KOPT-K1 (cell line): ENCODE results near the gene ARHGAP31.
"Not testable (repeated sequence)": the region's sequence is repeated elsewhere in the genome, so short reads cannot be mapped to it uniquely, and the experiment has no call there.

Experiments
- H3K27ac ChIP-seq: fragments of 200-600 bp; sonication (generic); 2 replicates; pipeline ENCODE4 v1.5.1; 2016; ENCODE audit warnings: antibody characterized with exemption, mild to moderate bottlenecking, low read depth, low read length; ENCODE audit not compliant: poor library complexity, severe bottlenecking
- H3K36me3 ChIP-seq: fragments of 200-600 bp; sonication (generic); 2 replicates; pipeline ENCODE4 v1.5.1; 2017; ENCODE audit warnings: antibody characterized with exemption, mild to moderate bottlenecking, low read length, moderate library complexity; ENCODE audit not compliant: insufficient read depth
- H3K9me3 ChIP-seq: fragments of 200-600 bp; sonication (generic); 2 replicates; pipeline ENCODE4 v1.5.1; 2017; ENCODE audit warnings: antibody characterized with exemption, low read length, mild to moderate bottlenecking; ENCODE audit not compliant: insufficient read depth, poor library complexity, severe bottlenecking

The ARHGAP31 gene, protein sequence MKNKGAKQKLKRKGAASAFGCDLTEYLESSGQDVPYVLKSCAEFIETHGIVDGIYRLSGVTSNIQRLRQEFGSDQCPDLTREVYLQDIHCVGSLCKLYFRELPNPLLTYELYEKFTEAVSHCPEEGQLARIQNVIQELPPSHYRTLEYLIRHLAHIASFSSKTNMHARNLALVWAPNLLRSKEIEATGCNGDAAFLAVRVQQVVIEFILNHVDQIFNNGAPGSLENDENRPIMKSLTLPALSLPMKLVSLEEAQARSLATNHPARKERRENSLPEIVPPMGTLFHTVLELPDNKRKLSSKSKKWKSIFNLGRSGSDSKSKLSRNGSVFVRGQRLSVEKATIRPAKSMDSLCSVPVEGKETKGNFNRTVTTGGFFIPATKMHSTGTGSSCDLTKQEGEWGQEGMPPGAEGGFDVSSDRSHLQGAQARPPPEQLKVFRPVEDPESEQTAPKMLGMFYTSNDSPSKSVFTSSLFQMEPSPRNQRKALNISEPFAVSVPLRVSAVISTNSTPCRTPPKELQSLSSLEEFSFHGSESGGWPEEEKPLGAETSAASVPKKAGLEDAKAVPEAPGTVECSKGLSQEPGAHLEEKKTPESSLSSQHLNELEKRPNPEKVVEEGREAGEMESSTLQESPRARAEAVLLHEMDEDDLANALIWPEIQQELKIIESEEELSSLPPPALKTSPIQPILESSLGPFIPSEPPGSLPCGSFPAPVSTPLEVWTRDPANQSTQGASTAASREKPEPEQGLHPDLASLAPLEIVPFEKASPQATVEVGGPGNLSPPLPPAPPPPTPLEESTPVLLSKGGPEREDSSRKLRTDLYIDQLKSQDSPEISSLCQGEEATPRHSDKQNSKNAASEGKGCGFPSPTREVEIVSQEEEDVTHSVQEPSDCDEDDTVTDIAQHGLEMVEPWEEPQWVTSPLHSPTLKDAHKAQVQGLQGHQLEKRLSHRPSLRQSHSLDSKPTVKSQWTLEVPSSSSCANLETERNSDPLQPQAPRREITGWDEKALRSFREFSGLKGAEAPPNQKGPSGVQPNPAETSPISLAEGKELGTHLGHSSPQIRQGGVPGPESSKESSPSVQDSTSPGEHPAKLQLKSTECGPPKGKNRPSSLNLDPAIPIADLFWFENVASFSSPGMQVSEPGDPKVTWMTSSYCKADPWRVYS (N-terminal part only)

DNA sequence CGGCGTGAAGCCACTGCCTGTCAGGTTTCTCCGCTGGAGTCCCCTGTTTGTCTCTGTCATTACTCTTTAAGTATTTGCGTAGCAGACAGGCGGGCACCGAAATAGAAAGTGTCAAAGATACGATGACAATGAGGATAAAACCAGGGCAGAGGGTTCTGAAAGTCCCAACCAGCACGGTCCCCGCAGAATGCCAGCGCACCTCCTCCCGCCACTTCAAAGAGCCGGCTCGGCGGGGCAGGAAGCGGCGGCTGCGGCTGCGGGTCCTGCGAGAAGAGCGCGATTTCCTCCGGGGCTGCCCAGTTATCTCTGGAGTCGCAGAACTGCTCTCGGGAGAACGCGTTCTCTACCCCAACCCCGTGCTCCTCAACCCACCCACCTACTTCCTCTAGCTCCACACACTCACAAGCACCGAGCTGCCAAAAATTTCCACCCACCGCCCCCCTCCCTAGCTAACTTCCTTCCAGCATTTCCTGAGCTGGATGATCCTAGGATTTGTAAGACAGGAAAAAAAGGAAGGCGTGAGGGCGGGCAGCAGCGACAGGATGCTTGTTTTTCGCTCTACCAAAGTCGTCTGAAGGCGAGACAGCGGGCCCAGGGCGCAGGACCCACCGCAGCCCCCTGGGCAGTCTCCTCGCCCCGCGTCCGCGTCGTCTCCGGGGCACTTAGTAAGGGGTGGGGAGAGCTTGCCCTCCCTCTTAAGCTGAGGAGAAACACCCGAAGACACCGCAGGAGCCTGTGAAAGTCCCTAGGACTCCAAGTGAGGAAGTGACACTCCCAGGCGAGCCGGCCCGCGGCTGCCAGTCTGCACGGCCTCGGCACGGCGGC is at the start of gene ARHGAP31:
Gene ARHGAP31, plus strand, starts transcription at position 513 of the 825 bp plus-strand sequence. CDS start 522 bp downstream, outside the sequence.
- Histone ChIP-seq H3K27ac (peak within 1 kb of the TSS; percentile 46), H3K36me3 (no peaks in the 10 kb centered on the region), H3K9me3 (no peaks in the 10 kb centered on the region)

DNA sequence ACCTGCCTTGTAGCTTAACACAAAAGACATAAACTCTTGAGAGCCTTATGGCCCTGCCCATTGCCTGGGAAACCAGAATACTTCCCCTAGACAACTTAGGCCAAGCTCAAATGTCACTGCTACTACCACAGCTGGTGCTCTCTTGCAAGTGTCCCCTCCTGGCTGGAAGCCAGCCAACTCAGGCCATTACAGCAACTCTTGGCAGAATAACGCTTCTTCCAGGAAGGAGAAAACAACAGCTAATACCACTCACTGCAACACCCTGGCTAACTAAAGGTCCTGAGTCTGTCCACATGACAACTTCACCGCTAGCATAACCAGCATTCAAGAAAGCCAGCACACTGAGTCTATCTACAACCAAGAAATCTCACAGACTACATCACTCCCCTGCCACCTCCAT is 48.4 kb upstream of the ARHGAP31 start:
- Histone ChIP-seq H3K36me3 (no peaks in the 10 kb centered on the region), H3K9me3 (no peaks in the 10 kb centered on the region), H3K27ac (no peak overlapping the region)

DNA sequence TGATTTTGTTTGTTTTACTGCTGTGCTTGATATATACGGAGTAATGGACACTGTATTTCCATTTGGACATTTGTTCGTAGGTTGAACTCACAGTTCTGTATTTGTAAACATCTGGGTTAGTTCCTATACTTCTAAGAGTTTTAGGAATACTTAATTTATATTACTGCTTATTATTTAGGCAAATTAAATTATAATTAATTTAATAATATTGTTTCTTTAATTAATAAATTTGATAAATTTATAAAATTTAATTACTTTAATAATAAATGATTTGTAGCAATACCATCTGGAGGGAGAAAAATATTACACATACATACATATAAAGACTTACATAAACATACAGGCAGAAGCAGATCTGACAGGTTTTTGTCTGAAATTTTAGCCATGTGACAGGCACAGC is 39.0 kb upstream of the ARHGAP31 start:
- no peaks in the 10 kb centered on the region for H3K36me3 ChIP-seq
- H3K27ac ChIP-seq, result no peak overlapping the region
- H3K9me3 ChIP-seq, result no peaks in the 10 kb centered on the region

DNA sequence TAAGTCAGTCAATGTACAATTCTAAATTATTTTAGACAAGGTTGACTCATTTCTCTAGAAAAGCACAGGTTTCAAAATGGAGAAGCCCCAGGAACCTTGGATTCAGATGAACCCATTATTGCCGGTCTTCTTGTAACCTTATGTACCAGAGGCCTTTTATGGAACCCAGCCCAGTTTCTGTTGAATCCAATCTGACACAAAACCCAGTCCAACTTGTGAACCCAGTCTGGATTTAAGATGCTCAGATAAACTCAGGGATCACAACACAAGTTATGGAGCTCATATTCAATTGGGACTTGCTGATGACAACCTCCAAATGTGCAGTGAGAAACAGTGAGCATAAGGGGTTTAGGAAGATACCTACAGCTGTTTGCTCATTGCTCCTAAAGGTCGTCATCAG is 37.1 kb upstream of the ARHGAP31 start:
- no peaks in the 10 kb centered on the region for H3K9me3 ChIP-seq
- no peaks in the 10 kb centered on the region for H3K36me3 ChIP-seq
- no peak overlapping the region for H3K27ac ChIP-seq

DNA sequence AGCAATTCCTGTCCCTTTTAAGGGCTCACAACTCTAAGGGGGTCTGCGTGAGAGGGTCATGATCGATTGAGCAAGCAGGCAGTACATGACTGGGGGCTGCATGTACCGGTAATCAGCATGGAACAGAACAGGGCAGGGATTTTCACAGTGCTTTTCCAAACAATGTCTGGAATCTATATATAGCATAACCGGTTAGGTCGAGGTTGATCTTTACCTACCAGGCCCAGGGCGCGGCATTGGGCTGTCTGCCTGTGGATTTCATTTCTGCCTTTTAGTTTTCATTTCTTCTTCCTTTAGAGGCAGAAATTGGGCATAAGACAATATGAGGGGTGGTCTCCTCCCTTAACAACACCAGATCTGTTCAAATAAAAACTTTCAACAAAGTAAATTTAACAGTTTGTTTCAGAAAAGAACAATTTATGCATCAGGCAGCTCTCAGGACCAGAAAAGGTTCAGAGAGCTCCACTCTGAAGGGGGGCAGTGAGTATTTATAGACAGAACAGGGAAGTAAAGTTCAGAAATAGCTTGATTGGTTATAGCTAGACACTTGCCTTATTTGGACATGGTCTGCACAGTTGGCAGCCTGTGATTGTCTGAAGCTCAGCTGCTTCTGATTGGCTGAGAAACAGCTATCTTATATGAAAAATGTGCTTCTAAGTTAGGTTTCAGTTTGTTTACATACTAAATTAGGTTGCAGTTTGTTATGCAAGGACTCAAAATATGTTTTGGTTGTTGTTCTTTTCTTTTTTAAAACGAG is 36.4 kb upstream of the ARHGAP31 start:
- Histone ChIP-seq H3K27ac (no peak overlapping the region), H3K36me3 (no peaks in the 10 kb centered on the region), H3K9me3 (no peaks in the 10 kb centered on the region)

DNA sequence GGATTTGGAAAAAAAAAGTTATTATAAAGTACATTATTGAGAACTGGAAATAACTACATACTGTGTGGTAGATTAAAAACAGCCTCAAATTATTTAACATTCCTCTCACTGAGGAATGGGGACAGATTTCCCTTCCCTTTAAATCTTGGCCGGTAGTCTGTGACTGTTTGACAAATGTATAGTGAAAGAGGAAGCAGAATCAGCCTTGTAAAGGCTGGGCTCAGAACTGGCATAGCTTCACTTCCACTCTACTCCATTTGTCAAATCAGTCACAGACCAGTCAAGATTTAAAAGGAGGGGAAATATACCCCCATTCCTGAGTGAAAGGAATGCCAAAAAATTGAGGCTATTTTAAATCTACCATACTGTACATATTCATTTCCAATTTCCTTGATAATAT is 35.3 kb upstream of the ARHGAP31 start:
- no peaks in the 10 kb centered on the region for H3K36me3 ChIP-seq
- H3K27ac ChIP-seq, result no peak overlapping the region
- H3K9me3 ChIP-seq, result no peaks in the 10 kb centered on the region

DNA sequence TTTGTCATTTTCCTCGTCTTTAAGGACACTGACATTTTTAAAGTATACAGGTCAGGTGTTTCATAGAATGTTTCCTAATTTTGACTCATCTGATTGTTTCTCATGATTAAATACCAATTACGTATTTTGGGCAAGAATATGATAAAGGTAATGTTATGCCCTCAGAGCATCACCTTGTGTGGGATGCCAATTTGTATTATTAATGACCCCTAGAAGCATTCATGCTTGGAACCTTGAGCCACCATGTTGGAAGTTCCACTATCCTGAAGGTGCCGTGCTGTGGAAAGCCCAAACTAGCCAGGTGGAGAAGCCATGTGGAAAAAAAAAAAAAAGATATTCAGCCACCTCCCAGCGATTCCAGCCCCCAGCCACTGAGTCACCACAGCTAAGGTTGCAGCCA is 34.4 kb upstream of the ARHGAP31 start:
- no peak overlapping the region for H3K27ac ChIP-seq
- H3K36me3 ChIP-seq, result no peaks in the 10 kb centered on the region
- no peaks in the 10 kb centered on the region for H3K9me3 ChIP-seq

DNA sequence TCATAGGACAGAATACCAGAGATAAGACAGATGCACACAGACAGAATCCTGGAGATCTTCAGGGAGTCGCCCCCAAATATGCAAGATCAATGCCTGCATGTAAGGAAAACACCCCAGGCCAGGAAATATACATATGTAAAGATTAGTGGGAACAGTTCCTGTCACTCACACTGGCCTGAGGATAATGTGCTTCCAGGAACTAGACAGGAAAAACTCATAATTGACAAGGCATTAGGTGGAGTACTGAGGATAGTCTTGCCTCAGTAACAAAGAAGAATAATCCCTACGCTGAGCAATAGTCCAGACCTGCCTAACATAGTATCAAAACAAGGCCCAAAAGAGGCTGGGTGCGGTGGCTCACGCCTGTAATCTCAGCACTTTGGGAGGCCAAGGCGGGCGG is 33.1 kb upstream of the ARHGAP31 start:
- H3K9me3 ChIP-seq, result no peaks in the 10 kb centered on the region
- H3K27ac ChIP-seq, result no peak overlapping the region
- H3K36me3 ChIP-seq, result no peaks in the 10 kb centered on the region

DNA sequence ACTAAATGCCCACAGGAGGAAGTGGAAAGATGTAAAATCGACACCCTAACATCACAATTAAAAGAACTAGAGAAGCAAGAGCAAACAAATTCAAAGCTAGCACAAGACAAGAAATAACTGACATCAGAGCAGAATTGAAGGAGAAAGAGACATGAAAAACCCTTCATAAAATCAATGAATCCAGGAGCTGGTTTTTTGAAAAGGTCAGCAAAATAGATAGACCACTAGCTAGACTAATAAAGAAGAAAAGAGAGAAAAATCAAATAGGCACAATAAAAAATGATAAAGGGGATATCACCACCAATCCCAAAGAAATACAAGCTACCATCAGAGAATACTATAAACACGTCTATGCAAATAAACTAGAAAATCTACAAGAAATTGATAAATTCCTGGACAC is 24.0 kb upstream of the ARHGAP31 start:
- H3K27ac ChIP-seq, H3K36me3 ChIP-seq, H3K9me3 ChIP-seq: not testable (repeated sequence)

DNA sequence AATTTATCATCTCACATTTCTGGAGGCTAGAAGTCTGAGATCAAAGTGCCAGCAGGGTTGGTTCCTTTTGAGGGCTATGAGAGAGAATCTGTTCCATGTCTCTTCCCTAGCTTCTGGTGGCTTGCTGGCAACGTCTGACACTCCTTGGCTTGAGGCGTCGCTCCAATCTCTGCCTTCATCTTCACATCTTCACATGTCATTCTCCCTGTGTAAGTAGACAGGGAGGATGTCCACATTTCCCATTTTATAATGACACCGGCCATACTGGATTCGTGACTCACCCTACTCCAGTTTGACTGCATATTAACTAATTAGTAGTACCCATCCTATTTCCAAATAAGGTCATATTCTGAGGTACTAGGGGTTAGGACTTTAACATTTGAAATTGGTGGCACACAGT is 17.5 kb upstream of the ARHGAP31 start:
- Histone ChIP-seq H3K27ac (no peak overlapping the region), H3K36me3 (no peaks in the 10 kb centered on the region), H3K9me3 (peaks cover 6% of the 10 kb centered on the region)

DNA sequence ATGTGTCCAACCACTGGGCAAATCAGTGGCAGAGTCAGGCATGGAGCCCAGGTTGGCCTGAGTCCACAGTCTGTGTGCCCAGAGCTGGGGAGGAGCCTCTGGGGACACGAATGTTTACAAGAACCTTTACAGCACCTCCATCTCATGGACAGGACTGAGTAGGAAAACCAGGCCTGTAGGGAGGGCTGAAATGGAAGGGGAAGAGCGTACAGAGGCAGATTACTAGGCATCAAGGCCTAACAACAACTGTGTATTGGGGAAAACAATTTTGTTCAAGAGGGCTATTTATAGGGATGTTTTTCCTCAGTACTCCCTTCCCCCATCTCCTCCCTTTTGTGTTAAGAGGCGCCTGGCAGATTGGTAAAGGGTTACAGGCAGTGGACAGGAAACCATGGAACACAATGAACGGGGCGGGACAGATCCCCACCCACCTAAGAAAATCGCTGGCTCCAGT is 15.1 kb upstream of the ARHGAP31 start:
- H3K36me3 ChIP-seq, result no peaks in the 10 kb centered on the region
- H3K27ac ChIP-seq, result no peak overlapping the region

DNA sequence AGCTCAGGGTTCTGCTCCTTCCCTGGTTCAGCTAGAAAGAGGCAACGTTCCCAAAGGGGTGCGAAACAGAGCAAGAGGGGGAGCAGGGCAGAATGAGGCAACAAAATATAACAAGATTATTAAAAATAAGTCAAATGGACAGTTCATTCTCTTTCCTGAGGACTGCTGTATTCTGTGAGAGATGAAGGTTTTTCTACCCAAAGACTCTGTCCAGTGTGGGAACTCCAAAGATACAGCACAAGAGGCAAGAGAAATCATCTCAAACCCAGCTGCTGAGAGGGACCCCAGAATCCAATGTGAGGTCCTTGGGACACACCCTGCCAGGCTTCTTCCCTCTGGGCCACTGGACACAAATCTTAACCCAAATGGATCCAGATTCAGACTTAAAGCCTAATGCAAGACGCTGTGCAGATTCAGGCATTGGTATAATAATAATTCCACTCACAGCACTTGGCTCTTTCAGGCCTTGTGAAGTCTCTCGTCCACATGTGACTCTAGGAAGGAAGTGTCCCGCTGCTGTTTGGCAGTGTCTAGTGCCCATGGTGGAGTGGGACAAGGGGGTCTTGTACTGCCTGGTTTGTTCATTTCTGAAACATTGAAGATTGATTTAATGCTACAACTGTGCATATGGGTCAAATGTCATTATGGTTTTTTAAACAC is 14.5 kb upstream of the ARHGAP31 start:
- Histone ChIP-seq H3K9me3 (peaks cover 32% of the 10 kb centered on the region), H3K27ac (no peak overlapping the region), H3K36me3 (no peaks in the 10 kb centered on the region)

More for the DNA sequence above, 15.1 kb upstream of the ARHGAP31 start:
- peaks cover 30% of the 10 kb centered on the region for H3K9me3 ChIP-seq

DNA sequence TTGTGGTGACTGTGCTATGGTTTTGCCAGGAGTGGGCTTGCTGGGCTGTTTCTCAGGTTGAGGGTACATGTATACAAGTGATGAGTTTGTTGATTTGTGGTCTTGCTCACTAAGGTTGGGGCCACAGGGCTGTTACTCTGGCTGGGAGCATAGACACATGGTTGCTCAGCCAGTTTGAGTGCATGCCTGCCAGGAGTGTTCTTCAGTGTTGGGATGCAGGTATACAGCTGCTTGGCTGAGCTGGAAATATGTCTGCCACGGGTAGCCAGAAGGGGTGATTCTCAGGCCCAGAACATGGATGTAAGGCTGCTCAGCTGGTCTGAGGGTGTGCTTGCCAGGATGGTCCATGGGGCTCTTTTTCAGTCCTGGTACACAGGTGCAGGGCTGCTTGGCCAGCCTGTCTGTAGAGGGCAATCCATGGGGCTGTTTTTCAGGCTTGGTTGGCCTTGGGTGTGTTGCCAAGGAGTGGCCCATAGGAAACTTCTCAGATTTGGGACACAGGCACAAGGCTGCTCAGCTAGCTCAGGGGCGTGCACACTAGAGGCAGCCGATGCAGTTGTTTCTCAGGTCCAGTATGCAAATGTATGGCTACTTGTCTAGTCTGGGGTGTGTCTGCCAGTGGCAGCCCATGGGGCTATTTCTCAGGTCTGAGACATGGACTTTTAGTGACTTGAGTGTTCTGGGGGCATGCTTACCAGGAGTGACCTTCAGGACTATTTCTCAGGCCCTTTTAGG is 5.3 kb upstream of the ARHGAP31 start:
- no peak overlapping the region for H3K27ac ChIP-seq
- H3K36me3 ChIP-seq, result no peaks in the 10 kb centered on the region
- H3K9me3 ChIP-seq, result peaks cover 26% of the 10 kb centered on the region
